ENCODE measurements around the gene PBOV1.

- TF ChIP-seq EP300 (IDR thresholded peaks at IDR 0.05) (no peak), POLR2A (IDR thresholded peaks at IDR 0.05) (no peak), CTCF (IDR thresholded peaks at IDR 0.05) (no peak), POLR2AphosphoS5 (IDR thresholded peaks at IDR 0.05) (no peak)
Measured at GRCh38 chr6:138266095-138266494, 47.8 kb upstream of the PBOV1 start.

Measured in stomach (tissue), 4 donors.